ENCODE data around the gene QPRT.
"Not testable (repeated sequence)": the region's sequence is repeated elsewhere in the genome, so short reads cannot be mapped to it uniquely, and the experiment has no call there.

Gene QPRT

GRCh38 chr16:29678691-29679267 lies at the start of gene QPRT:
TSS of gene QPRT (plus strand) at chr16:29679180. CDS start at chr16:29679198, 18 bp downstream.
- H3K4me3 Mint-ChIP-seq: peak within 1 kb of the TSS; percentile 64
- H3K36me3 Mint-ChIP-seq (ENCODE audit: low read depth): no peaks in the 10 kb centered on the region
- no peaks in the 10 kb centered on the region for H3K27me3 Mint-ChIP-seq
- no peak for DNase-seq
- peak within 1 kb of the TSS; percentile 61 for H3K27ac Mint-ChIP-seq
- no peaks in the 10 kb centered on the region for H3K9me3 Mint-ChIP-seq
- H3K4me1 Mint-ChIP-seq: peaks cover 19% of the 10 kb centered on the region
- ATAC-seq: no peak

GRCh38 chr16:29629318-29629717 lies 49.7 kb upstream of the QPRT start:
- H3K4me1 Mint-ChIP-seq: peaks cover 33% of the 10 kb centered on the region
- not testable (repeated sequence) for ATAC-seq; DNase-seq; H3K27me3 Mint-ChIP-seq; H3K4me3 Mint-ChIP-seq; H3K36me3 Mint-ChIP-seq (ENCODE audit: low read depth); H3K27ac Mint-ChIP-seq; H3K9me3 Mint-ChIP-seq

- H3K4me3 Mint-ChIP-seq; ATAC-seq; H3K9me3 Mint-ChIP-seq; DNase-seq; H3K27me3 Mint-ChIP-seq; H3K27ac Mint-ChIP-seq; H3K36me3 Mint-ChIP-seq (ENCODE audit: low read depth): not testable (repeated sequence)
- peaks cover 17% of the 10 kb centered on the region for H3K4me1 Mint-ChIP-seq
These were observed 47.3 kb upstream of the QPRT start for GRCh38 chr16:29631658-29632057.

DNA sequence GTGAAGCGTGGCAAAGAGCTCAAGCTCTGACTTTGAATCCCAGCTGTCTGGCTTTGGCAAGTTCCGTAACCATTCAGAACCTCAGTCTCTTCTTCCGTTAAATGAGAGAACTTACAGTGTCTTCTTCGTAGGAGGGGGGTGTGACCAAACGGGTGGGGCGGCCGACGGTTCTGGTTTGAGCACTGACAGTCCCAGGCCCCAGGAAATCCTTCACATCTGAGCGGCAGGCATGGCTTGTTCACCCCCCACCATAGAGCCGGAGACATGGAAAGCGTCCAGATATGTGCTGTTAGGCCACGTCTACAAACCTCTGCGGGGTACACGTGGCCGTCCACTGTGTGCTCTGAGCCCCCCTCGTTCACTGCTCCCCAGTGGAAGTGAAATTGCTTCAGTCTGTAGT lies 43.1 kb upstream of the QPRT start:
- H3K27ac Mint-ChIP-seq; ATAC-seq; H3K36me3 Mint-ChIP-seq (ENCODE audit: low read depth); H3K27me3 Mint-ChIP-seq; H3K9me3 Mint-ChIP-seq; H3K4me1 Mint-ChIP-seq; H3K4me3 Mint-ChIP-seq; DNase-seq: not testable (repeated sequence)

GRCh38 chr16:29636368-29636767 lies 42.6 kb upstream of the QPRT start:
- not testable (repeated sequence) for H3K36me3 Mint-ChIP-seq (ENCODE audit: low read depth); H3K9me3 Mint-ChIP-seq; H3K4me3 Mint-ChIP-seq; H3K27me3 Mint-ChIP-seq; H3K27ac Mint-ChIP-seq; ATAC-seq; DNase-seq
- peaks cover 11% of the 10 kb centered on the region for H3K4me1 Mint-ChIP-seq

- H3K27ac Mint-ChIP-seq; H3K36me3 Mint-ChIP-seq (ENCODE audit: low read depth); H3K4me3 Mint-ChIP-seq; H3K27me3 Mint-ChIP-seq; DNase-seq; H3K9me3 Mint-ChIP-seq; ATAC-seq: not testable (repeated sequence)
- H3K4me1 Mint-ChIP-seq: peaks cover 17% of the 10 kb centered on the region
These were observed 40.2 kb upstream of the QPRT start for GRCh38 chr16:29638751-29639150.

GRCh38 chr16:29641561-29641960 lies 37.4 kb upstream of the QPRT start:
- H3K9me3 Mint-ChIP-seq: no peaks in the 10 kb centered on the region
- DNase-seq (no peak), ATAC-seq (peak; percentile 53)
- peak overlapping the region; percentile 62 for H3K27ac Mint-ChIP-seq
- no peak overlapping the region for H3K4me3 Mint-ChIP-seq
- peaks cover 38% of the 10 kb centered on the region for H3K4me1 Mint-ChIP-seq
- H3K27me3 Mint-ChIP-seq: no peaks in the 10 kb centered on the region
- H3K36me3 Mint-ChIP-seq (ENCODE audit: low read depth): no peaks in the 10 kb centered on the region

- H3K27me3 Mint-ChIP-seq: no peaks in the 10 kb centered on the region
- no peak for ATAC-seq
- peaks cover 38% of the 10 kb centered on the region for H3K4me1 Mint-ChIP-seq
- no peak overlapping the region for H3K4me3 Mint-ChIP-seq
- no peak overlapping the region for H3K27ac Mint-ChIP-seq
- H3K36me3 Mint-ChIP-seq (ENCODE audit: low read depth): no peaks in the 10 kb centered on the region
- no peak for DNase-seq
- H3K9me3 Mint-ChIP-seq: no peaks in the 10 kb centered on the region
These were observed 35.4 kb upstream of the QPRT start for GRCh38 chr16:29643596-29643995.

- H3K27me3 Mint-ChIP-seq: no peaks in the 10 kb centered on the region
- H3K27ac Mint-ChIP-seq: no peak overlapping the region
- no peak overlapping the region for H3K4me3 Mint-ChIP-seq
- ATAC-seq: no peak
- H3K4me1 Mint-ChIP-seq: peaks cover 38% of the 10 kb centered on the region
- H3K36me3 Mint-ChIP-seq (ENCODE audit: low read depth): no peaks in the 10 kb centered on the region
- no peak for DNase-seq
- no peaks in the 10 kb centered on the region for H3K9me3 Mint-ChIP-seq
These were observed 34.6 kb upstream of the QPRT start for GRCh38 chr16:29644338-29644857.

GRCh38 chr16:29644973-29645693 lies 33.8 kb upstream of the QPRT start:
- peaks cover 44% of the 10 kb centered on the region for H3K4me1 Mint-ChIP-seq

DNA sequence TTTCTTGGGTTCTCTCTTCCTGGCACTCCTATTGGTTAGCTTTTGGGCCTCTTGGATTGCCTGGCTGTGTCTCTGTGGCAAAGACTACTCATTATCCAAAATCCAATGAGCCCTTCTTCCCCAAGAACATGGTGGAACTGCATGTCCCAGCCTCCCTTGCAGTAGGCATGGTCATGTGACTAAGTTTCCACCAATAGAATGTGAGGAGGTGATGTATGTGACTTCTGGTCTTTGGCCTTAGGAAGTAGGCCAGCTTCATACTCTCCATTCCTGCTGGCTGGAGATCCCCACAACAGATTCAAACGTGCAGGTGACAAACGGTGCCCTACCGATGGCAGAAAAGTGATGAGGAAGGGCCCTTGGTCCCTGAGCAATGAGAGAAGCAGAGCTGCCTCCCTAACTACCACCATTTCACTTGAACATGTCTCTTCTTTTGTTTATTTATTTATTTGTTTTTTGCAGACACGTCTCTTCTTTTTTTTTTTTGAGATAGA lies 33.2 kb upstream of the QPRT start:
- H3K27ac Mint-ChIP-seq: peak overlapping the region; percentile 59
- no peaks in the 10 kb centered on the region for H3K36me3 Mint-ChIP-seq (ENCODE audit: low read depth)
- DNase-seq (no peak), ATAC-seq (peak; percentile 47)
- H3K27me3 Mint-ChIP-seq: no peaks in the 10 kb centered on the region
- H3K9me3 Mint-ChIP-seq: no peaks in the 10 kb centered on the region
- H3K4me3 Mint-ChIP-seq: no peak overlapping the region
- H3K4me1 Mint-ChIP-seq: peaks cover 41% of the 10 kb centered on the region

More at GRCh38 chr16:29644973-29645693, 33.8 kb upstream of the QPRT start:
- H3K9me3 Mint-ChIP-seq: no peaks in the 10 kb centered on the region
- ATAC-seq: peak; percentile 31
- H3K27me3 Mint-ChIP-seq: no peaks in the 10 kb centered on the region
- no peak overlapping the region for H3K4me3 Mint-ChIP-seq
- no peak for DNase-seq
- H3K36me3 Mint-ChIP-seq (ENCODE audit: low read depth): no peaks in the 10 kb centered on the region
- peak overlapping the region; percentile 59 for H3K27ac Mint-ChIP-seq

- Mint-ChIP-seq H3K36me3 (ENCODE audit: low read depth) (no peaks in the 10 kb centered on the region), H3K4me3 (no peak overlapping the region), H3K4me1 (peaks cover 30% of the 10 kb centered on the region), H3K27me3 (no peaks in the 10 kb centered on the region), H3K9me3 (no peaks in the 10 kb centered on the region), H3K27ac (no peak overlapping the region)
- DNase-seq (no peak), ATAC-seq (no peak)
These were observed 32.0 kb upstream of the QPRT start for GRCh38 chr16:29646947-29647346.

DNA sequence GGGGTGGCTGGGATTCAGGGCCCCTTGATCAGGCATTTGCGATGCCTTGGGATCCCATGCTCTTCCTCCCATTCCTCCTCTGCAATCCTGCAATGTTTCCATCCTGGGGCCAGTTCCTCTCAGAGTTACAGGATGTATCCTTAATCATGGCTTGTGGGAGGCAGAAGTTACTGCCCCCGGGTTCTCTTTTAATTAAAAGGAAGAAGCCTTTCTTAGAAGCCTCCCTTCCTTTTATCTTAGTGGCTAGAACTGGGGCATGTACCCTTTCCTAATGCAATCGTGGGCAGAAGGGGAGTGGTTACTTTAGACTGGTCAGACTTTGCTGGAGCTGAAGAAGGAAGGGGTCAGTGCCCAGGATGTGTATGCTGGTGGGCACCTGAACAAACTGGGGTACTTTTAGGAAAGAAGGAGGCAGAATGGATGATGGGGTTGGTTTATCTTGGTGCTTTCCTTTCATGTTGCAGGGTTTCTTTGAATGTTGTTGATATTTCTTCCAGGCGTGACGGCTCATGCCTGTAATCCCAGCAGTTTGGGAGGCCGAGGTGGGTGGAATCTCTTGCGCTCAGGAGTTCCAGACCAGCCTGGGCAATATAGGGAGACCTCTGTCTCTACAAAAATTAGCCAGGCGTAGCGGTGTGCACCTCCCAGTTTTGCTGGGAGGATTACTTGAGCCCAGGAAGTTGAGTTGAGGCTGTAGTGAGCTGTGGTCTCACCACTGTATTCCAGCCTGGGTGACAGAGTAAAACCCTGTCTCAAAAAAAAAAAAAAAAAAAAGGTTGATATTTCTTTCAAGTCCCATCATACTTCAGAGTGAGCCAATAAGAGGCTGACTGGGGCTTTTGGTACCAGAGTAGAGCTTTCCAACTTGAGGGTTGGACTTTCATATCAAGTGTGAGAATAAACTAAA lies 29.1 kb upstream of the QPRT start:
- Mint-ChIP-seq H3K4me1 (peaks cover 28% of the 10 kb centered on the region), H3K27me3 (no peaks in the 10 kb centered on the region), H3K27ac (no peak overlapping the region), H3K36me3 (ENCODE audit: low read depth) (no peaks in the 10 kb centered on the region), H3K4me3 (no peak overlapping the region), H3K9me3 (no peaks in the 10 kb centered on the region)
- ATAC-seq (no peak), DNase-seq (no peak)

GRCh38 chr16:29650771-29651170 lies 28.2 kb upstream of the QPRT start:
- Mint-ChIP-seq H3K9me3 (no peaks in the 10 kb centered on the region), H3K27ac (no peak overlapping the region), H3K4me3 (no peak overlapping the region), H3K36me3 (ENCODE audit: low read depth) (no peaks in the 10 kb centered on the region), H3K27me3 (no peaks in the 10 kb centered on the region), H3K4me1 (peaks cover 19% of the 10 kb centered on the region)
- DNase-seq: no peak
- no peak for ATAC-seq
